Measurements from ENCODE around the gene KCNC4.

The KCNC4 gene

GRCh38 chr1:110212169-110213142 is 2.3 kb downstream of the KCNC4 start:
- DNase-seq = peak in 1 of 2 experiments; percentile 40

- no peak for DNase-seq
Measured at GRCh38 chr1:110213143-110213540, 3.0 kb downstream of the KCNC4 start.

GRCh38 chr1:110214454-110215404 is 4.6 kb downstream of the KCNC4 start:
- DNase-seq = no peak

- no peak for DNase-seq
Measured at GRCh38 chr1:110215621-110216515, 5.8 kb downstream of the KCNC4 start.

GRCh38 chr1:110216844-110217444 is 6.8 kb downstream of the KCNC4 start:
- peak in 1 of 2 experiments; percentile 39 for DNase-seq

GRCh38 chr1:110218137-110218536 is 8.0 kb downstream of the KCNC4 start:
- no peak for DNase-seq

GRCh38 chr1:110218739-110219138 is 8.6 kb downstream of the KCNC4 start:
- DNase-seq = no peak

GRCh38 chr1:110220324-110220723 is 10.2 kb downstream of the KCNC4 start:
- no peak for DNase-seq

- no peak for DNase-seq
Measured at GRCh38 chr1:110221119-110221518, 11.0 kb downstream of the KCNC4 start.

GRCh38 chr1:110223127-110223526 is 13.0 kb downstream of the KCNC4 start:
- DNase-seq = no peak

GRCh38 chr1:110223581-110223980 is 13.5 kb downstream of the KCNC4 start:
- DNase-seq = no peak

GRCh38 chr1:110224240-110224995 is 14.3 kb downstream of the KCNC4 start:
- DNase-seq = no peak

GRCh38 chr1:110225212-110225611 is 15.1 kb downstream of the KCNC4 start:
- DNase-seq = no peak

GRCh38 chr1:110225756-110226404 is 15.8 kb downstream of the KCNC4 start:
- no peak for DNase-seq

GRCh38 chr1:110227774-110228173 is 17.7 kb downstream of the KCNC4 start:
- no peak for DNase-seq

- DNase-seq = no peak
Measured at GRCh38 chr1:110228381-110228780, 18.3 kb downstream of the KCNC4 start.

GRCh38 chr1:110228869-110229268 is 18.8 kb downstream of the KCNC4 start:
- DNase-seq = no peak

- no peak for DNase-seq
Measured at GRCh38 chr1:110229348-110230001, 19.4 kb downstream of the KCNC4 start.

- DNase-seq = no peak
Measured at GRCh38 chr1:110230381-110231199, 20.5 kb downstream of the KCNC4 start.

Measured in activated T-cell treated with anti-CD3 and anti-CD28 coated beads, Interleukin-2, amount 50 U/mL, for 48 hours (primary cell).